C4-2B (cell line): ENCODE data around the gene CHCHD6.

Experiments
- CTCF ChIP-seq: fragments of 450-650 bp; conservative IDR thresholded peaks from 2 replicates; pipeline ENCODE4 v1.5.1; 2017; ENCODE audit warnings: mild to moderate bottlenecking
- ZFX ChIP-seq: fragments of 450-650 bp; IDR thresholded peaks from 2 replicates; pipeline ENCODE4 v1.6.1; 2017

- TF ChIP-seq CTCF (no peak), ZFX (no peak)
Observed at GRCh38 chr3:126798521-126798920, 94.5 kb downstream of the CHCHD6 start.
